Measurements from ENCODE around the gene RCHY1.

- TF ChIP-seq CTCF (IDR thresholded peaks at IDR 0.05; ENCODE audit: low read depth, low read length, missing input control) (no peak), MAX (IDR thresholded peaks at IDR 0.05) (no peak), YY1 (IDR thresholded peaks at IDR 0.05) (no peak), RAD21 (IDR thresholded peaks at IDR 0.05) (no peak), RXRA (IDR thresholded peaks at IDR 0.05) (no peak)
Observed at GRCh38 chr4:75549019-75549418, 34.8 kb upstream of the RCHY1 start.
